A673 (cell line): ENCODE results near the gene EXOC5.

ENCODE experiments used
- EZH2 ChIP-seq: fragments of 200-600 bp; sonication (generic); IDR thresholded peaks from 2 replicates; pipeline ENCODE4 v1.6.1; 2017; ENCODE audit warnings: borderline replicate concordance, low read depth, mild to moderate bottlenecking, mixed read lengths, antibody characterized with exemption, low read length; ENCODE audit not compliant: poor library complexity, severe bottlenecking
- TF ChIP-seq, protein P1 (sequence below): fragments of 300-800, 200-600 bp; sonication (generic); conservative IDR thresholded peaks from 2 replicates; pipeline ENCODE4 v1.5.1; 2017; ENCODE audit warnings: low read depth, mild to moderate bottlenecking, antibody characterized with exemption, low read length, moderate library complexity, mixed read lengths

DNA sequence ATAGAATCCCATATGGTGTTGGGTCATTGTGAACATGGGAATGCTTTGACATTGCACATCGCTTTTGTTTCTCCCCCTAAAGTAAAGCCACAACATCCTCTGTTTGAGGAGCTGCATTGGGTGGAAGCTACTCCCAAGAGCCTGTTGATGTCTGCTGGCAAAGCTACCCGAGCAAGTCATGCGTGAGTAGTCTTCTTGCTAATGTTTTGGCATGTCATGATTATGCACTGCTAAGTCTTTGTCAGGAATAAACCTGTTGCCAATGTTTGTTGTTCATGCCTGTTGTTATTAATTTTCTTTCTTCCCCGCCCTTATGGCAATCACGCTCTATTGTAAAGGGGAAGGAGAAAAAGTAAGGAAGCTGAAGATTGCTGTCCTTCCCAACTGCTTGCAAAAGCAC, 97.3 kb downstream of the EXOC5 start:
- TF ChIP-seq, protein P1, sequence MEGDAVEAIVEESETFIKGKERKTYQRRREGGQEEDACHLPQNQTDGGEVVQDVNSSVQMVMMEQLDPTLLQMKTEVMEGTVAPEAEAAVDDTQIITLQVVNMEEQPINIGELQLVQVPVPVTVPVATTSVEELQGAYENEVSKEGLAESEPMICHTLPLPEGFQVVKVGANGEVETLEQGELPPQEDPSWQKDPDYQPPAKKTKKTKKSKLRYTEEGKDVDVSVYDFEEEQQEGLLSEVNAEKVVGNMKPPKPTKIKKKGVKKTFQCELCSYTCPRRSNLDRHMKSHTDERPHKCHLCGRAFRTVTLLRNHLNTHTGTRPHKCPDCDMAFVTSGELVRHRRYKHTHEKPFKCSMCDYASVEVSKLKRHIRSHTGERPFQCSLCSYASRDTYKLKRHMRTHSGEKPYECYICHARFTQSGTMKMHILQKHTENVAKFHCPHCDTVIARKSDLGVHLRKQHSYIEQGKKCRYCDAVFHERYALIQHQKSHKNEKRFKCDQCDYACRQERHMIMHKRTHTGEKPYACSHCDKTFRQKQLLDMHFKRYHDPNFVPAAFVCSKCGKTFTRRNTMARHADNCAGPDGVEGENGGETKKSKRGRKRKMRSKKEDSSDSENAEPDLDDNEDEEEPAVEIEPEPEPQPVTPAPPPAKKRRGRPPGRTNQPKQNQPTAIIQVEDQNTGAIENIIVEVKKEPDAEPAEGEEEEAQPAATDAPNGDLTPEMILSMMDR, result no peak
- no peak for TF ChIP-seq EZH2
